ENCODE measurements around the gene PPFIA4.

PPFIA4 gene

DNA sequence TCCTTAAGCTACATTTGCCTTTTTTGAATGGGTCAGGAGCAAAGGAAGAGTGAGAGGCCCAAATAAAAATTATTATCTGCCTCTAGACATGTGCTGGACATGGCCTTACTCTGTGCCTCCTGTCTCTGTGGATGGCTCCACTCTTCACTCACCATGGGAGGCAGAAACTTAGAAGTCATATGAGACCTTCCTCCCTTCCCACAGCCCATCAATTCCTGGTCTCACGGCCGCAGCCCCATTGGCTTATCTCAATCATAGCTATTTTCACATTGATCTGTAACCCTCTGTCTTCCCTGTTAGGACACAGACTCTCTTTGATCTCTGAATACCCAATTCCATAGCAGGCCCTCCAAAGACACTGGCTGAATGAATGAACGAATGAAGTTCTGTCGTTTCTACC, 87.0 kb downstream of the PPFIA4 start:
- Histone ChIP-seq H3K4me1 (ENCODE audit: control insufficient read depth, insufficient read depth, low read length) (peaks cover 2% of the 10 kb centered on the region), H3K27me3 (ENCODE audit: control insufficient read depth, insufficient read depth, low read length) (peaks cover 3% of the 10 kb centered on the region), H3K27ac (ENCODE audit: low read depth, low read length) (no peak overlapping the region), H3K9ac (ENCODE audit: low read length) (no peak overlapping the region), H3K4me3 (ENCODE audit: low read length) (no peak overlapping the region), H3K36me3 (ENCODE audit: control insufficient read depth, insufficient read depth, low read length) (no peaks in the 10 kb centered on the region)

DNA sequence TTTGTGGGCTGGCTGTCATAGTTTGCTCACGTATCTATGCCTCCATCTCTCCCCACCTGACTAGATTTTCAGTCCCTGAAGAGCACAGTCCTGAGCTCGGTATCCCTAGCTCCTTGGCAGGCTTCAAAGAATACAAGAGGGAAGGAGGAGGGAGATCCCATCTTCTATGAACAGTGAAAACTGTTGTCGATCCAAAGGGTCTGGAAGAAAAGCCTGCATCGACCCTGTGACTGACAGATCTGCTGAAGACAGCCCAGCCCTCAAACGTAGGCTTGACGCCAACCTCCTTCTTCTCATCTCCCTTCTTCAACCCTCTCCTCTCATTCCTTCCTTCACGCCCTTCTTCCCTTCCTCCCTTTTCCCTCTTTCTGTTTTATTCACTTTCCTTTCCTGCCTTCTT, 87.9 kb downstream of the PPFIA4 start:
- peaks cover 2% of the 10 kb centered on the region for H3K4me1 ChIP-seq (ENCODE audit: control insufficient read depth, insufficient read depth, low read length)
- peaks cover 7% of the 10 kb centered on the region for H3K27me3 ChIP-seq (ENCODE audit: control insufficient read depth, insufficient read depth, low read length)
- H3K4me3 ChIP-seq (ENCODE audit: low read length), result no peak overlapping the region
- H3K9ac ChIP-seq (ENCODE audit: low read length), result no peak overlapping the region
- H3K27ac ChIP-seq (ENCODE audit: low read depth, low read length), result no peak overlapping the region
- H3K36me3 ChIP-seq (ENCODE audit: control insufficient read depth, insufficient read depth, low read length), result no peaks in the 10 kb centered on the region

DNA sequence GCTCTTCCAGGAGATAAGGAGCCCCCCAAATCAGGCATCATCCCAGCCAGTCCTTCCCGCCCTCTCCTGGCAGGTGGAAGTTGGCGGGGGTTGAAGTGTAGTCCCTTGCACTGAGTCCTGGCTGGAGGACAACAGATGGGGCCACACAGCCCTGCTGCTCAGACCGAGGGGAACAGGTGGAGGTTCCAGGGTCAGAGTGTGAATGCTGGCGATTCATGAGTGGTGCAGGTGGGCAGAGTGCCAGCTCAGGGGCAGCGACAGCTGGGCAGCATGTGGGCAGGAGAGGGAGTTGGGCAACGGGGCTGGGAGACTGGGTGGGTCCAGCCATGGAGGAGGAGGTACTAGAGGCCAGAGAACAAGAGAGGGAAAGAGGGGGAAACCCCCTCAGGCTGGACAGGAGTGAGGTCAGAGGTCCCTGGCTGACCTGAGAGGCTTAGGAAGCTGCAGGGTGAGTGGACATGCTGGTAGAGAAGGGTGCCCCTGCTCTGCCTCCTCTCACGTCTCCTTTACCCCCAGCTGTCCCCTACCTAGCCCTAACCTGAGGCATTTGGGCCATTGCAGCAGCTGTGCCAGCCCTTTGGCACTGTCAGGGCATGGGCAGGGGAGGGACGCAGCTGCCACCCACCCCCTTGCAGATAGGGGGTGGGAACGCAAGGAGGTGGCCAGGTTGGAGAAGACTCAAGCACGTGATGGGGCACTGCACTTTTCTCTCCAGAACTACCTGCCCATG, 90.0 kb downstream of the PPFIA4 start:
- Histone ChIP-seq H3K4me1 (ENCODE audit: control insufficient read depth, insufficient read depth, low read length) (peaks cover 2% of the 10 kb centered on the region), H3K9ac (ENCODE audit: low read length) (no peak overlapping the region), H3K36me3 (ENCODE audit: control insufficient read depth, insufficient read depth, low read length) (no peaks in the 10 kb centered on the region), H3K4me3 (ENCODE audit: low read length) (no peak overlapping the region), H3K27me3 (ENCODE audit: control insufficient read depth, insufficient read depth, low read length) (peaks cover 11% of the 10 kb centered on the region), H3K27ac (ENCODE audit: low read depth, low read length) (no peak overlapping the region)

DNA sequence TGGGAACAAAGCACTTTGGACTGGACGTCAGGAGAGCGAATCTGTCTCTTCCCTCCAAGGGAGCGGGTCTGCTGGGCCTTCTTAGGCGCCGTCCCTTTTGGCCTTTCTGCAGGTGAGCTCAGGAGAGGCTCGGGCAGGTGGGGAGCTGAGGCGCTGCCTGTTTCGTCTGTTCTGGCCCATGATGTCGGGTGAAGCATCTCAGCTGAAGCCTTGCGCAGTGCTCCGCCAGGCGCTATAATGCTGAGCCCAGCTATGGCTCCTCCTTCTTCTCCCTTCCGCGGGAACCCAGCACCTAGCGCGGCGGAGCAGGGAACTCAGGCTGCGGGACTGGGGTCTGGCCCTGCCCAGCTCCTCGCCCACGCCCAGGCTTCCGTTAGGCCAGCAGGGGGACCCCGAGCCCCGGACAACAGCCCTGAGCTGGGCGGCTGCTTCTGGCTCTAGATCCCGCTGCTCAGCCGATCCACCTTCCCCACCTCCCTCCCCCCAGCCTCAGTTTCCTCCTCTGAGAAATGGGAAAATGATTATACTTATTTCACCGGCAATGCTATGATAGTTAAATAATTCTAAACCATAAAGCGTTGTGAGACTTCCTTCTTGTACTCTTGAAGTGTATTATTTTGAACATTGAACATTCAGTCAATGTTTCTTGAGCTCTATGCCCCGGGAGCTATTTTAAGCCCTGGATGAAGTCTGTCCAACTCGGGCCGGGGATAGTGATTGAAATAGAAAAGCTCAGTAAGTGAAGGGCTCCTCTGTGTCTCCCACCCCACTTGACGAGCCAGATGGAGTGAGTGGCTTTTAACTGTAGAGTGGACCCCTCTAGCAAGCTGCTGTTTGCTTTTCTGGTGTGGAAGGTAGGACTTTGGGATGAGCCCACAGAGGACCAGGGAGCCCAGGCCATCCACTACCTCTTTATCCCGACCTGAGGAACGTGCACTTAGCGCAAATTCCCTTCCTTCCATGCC, 91.6 kb downstream of the PPFIA4 start:
- Histone ChIP-seq H3K9ac (ENCODE audit: low read length) (no peak overlapping the region), H3K27ac (ENCODE audit: low read depth, low read length) (no peak overlapping the region), H3K4me3 (ENCODE audit: low read length) (no peak overlapping the region), H3K27me3 (ENCODE audit: control insufficient read depth, insufficient read depth, low read length) (peaks cover 11% of the 10 kb centered on the region), H3K36me3 (ENCODE audit: control insufficient read depth, insufficient read depth, low read length) (no peaks in the 10 kb centered on the region), H3K4me1 (ENCODE audit: control insufficient read depth, insufficient read depth, low read length) (peaks cover 2% of the 10 kb centered on the region)

DNA sequence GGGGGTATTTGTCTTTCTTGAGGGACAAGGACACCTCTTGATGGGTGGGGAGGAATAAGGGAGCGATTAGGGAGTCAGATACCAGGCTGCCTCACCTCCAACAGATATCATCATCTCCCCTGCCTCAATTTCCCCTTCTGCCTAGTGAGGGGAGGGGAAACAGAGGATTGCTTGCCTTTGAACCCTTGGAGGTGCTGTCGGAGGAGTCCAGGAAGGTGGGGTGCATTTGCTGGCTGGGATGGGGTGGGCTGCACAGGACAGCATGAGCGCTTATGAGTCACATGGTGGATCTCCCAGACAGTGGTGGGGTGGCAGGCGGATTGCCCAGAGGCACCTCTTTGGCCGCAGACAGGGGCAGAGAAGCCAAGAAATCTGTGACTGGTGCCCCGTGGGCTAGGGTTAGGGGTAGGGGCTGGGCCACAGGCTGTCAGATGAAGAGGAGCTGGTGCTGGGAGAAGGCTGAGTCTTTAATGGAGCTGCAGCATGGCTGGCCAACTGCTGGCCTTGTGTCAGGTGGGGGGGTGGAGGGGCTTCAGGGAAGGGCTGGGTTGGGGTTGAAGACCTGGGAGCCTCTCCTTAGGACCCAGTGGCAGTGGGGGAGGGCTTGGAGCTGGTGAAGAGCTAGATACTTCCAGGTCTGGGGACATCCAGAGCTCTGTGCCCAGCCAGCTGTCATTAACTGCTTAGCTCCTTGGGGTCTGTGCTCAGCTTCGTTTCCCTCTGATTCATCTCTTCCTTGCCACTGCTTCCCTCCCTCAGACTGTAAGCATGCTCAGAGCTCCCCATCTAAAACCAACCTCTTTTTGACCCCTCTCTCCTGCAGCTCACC, 94.2 kb downstream of the PPFIA4 start:
- no peaks in the 10 kb centered on the region for H3K36me3 ChIP-seq (ENCODE audit: control insufficient read depth, insufficient read depth, low read length)
- peaks cover 2% of the 10 kb centered on the region for H3K4me1 ChIP-seq (ENCODE audit: control insufficient read depth, insufficient read depth, low read length)
- H3K27me3 ChIP-seq (ENCODE audit: control insufficient read depth, insufficient read depth, low read length), result peaks cover 14% of the 10 kb centered on the region
- no peak overlapping the region for H3K27ac ChIP-seq (ENCODE audit: low read depth, low read length)
- no peak overlapping the region for H3K4me3 ChIP-seq (ENCODE audit: low read length)
- no peak overlapping the region for H3K9ac ChIP-seq (ENCODE audit: low read length)

DNA sequence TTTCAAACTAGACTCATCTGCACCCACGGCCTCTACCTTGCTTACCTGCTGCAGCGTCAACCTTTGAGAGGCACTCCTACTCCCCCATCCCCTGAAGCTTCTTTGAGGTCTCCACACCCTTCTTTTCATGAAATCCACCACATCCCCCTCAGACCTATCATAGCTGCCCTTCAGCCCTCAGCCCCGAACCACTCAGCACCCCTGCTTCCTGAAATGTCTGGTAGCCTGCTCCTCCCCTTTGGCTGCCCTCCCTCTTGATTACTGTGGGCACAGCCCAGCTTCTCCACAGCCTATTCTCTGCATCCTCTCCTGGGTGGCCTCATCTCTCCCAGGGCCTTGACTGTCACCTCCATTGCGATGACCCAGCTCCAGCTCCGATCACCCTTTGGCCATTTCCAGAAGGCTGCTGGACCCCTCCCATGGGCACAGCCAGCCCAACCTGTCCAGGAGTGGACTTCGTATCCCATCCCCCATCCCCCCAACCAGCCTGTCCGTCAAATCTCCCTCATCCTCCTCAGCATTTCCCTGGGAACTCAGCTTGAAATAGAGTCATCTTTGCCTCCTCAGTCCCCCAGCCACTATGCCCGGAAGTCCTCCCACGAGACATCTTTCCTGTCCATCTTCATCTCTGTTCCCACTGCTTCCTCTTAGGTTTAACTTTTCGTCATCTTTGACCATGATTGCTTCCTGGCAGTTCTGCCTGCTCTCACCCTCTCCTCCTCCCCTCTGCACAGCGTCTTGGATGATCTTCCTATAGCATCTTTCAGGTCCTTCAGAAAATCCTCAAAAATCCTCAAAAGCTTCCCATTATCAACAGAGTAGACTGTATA, 95.1 kb downstream of the PPFIA4 start:
- no peak overlapping the region for H3K27ac ChIP-seq (ENCODE audit: low read depth, low read length)
- H3K27me3 ChIP-seq (ENCODE audit: control insufficient read depth, insufficient read depth, low read length), result peaks cover 15% of the 10 kb centered on the region
- no peaks in the 10 kb centered on the region for H3K36me3 ChIP-seq (ENCODE audit: control insufficient read depth, insufficient read depth, low read length)
- peaks cover 3% of the 10 kb centered on the region for H3K4me1 ChIP-seq (ENCODE audit: control insufficient read depth, insufficient read depth, low read length)
- H3K4me3 ChIP-seq (ENCODE audit: low read length), result no peak overlapping the region
- H3K9ac ChIP-seq (ENCODE audit: low read length), result no peak overlapping the region

DNA sequence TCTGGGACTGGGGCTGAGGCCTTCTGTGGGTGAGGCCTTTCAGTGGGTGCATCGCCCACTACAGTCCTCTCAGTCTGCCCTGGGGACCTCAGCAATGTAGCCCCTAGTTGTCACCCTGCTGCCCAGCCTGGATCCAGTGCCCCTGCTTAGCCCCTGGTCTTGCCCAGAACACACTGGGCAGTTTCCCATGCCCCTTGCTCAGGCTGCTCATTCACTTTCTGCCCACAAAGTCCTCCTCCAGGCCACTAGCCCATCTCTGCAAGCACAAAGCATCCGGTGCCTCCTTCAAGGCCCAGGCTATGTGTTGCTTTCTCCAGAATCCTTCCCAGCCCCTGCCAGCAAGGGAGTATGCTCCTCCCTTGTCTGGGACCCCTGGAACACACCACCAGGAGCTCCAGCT, 95.9 kb downstream of the PPFIA4 start:
- no peaks in the 10 kb centered on the region for H3K36me3 ChIP-seq (ENCODE audit: control insufficient read depth, insufficient read depth, low read length)
- H3K9ac ChIP-seq (ENCODE audit: low read length), result no peak overlapping the region
- H3K27me3 ChIP-seq (ENCODE audit: control insufficient read depth, insufficient read depth, low read length), result peaks cover 18% of the 10 kb centered on the region
- H3K27ac ChIP-seq (ENCODE audit: low read depth, low read length), result no peak overlapping the region
- H3K4me3 ChIP-seq (ENCODE audit: low read length), result no peak overlapping the region
- peaks cover 8% of the 10 kb centered on the region for H3K4me1 ChIP-seq (ENCODE audit: control insufficient read depth, insufficient read depth, low read length)

DNA sequence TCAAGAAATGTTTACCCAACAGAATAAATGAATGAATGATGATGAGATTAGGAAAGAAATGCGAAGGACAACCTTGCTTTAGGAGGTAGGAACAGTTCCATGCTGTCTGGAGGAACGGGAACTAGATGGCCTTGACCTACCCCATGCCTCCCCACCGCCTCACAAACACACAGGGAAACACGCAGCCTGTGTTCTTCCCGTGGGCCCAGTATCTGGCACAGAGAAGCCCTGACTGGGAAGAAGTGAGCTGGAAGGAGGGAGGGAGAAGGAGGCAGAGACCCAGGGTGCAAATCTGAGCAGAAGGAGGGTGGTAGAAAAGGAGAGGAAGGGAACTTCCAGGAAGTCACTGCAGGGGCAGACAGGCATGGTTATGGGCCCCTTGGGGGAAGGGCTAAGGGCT, 97.7 kb downstream of the PPFIA4 start:
- Histone ChIP-seq H3K36me3 (ENCODE audit: control insufficient read depth, insufficient read depth, low read length) (no peaks in the 10 kb centered on the region), H3K4me1 (ENCODE audit: control insufficient read depth, insufficient read depth, low read length) (peaks cover 12% of the 10 kb centered on the region), H3K27ac (ENCODE audit: low read depth, low read length) (no peak overlapping the region), H3K4me3 (ENCODE audit: low read length) (no peak overlapping the region), H3K27me3 (ENCODE audit: control insufficient read depth, insufficient read depth, low read length) (peaks cover 14% of the 10 kb centered on the region), H3K9ac (ENCODE audit: low read length) (no peak overlapping the region)

DNA sequence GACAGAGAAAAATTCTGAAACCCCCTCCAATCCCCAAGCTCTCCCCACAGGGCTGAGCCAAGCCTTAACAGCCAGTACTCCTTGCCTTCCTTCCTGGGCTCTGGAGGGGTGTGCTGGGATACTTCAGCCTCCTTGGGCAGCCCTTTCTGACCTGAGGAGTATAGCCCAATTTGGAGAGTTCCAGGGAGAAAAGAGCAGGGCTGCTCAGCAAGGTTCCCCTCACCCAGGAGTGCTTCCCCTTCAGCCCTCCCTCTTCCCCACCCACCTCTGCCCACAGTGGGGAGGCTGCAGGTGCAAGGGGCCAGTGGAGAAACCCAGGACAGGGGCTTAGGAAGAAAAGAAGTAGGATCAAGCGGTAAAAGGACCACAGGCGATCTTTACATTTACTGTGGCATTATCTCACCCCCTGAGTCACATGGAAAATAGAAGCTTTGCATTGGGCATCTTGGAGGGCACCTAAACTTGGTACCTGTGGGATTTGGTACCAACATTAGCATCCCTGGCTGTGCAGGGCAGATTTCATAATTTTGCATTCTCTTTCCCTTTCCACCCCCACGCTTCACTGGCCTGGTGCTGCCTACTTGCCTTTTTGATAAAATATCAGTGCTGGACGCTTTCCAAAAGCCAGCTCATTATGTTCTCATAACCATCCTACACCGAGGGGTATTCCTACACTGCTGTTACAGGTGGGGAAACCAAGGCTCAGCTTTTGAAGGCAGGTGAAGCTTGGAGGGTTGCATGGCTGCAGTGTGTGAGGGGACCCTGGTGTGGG, 98.4 kb downstream of the PPFIA4 start:
- Histone ChIP-seq H3K27me3 (ENCODE audit: control insufficient read depth, insufficient read depth, low read length) (peaks cover 14% of the 10 kb centered on the region), H3K27ac (ENCODE audit: low read depth, low read length) (no peak overlapping the region)

DNA sequence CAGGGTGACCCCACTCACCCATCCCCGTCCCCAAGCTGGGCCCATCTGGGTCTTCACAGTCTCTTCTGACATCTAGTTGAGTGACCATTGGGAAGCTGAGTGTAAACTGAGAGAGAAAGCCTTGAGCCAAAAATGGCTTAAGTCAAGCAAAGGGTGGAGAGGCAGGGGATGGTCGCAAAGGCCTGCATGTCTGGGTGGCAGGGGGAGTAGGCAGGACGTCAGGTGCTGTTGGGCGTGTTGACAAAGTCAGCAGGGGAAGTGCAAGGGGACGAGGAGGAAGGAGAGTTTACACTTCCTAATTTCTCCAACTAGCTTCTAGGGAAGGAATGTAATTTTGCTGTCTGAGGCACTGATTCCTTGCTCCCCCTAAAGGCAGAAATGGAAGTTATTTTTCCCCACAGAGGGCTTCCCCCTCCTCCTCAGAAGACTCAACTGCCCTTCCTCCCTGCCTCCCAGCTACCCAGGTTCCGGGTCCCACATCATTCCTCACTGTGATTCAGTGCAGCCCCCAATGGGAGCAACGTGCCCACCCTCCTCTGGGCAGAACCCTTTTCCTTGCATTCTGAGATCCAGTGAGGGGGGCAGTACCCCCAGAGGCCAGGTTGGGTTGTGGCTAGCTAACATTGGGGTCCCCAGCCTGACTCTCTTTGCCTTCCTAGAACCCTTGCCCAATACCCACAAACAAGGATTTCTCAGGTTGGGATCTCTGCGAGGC, 100.0 kb downstream of the PPFIA4 start:
- no peaks in the 10 kb centered on the region for H3K36me3 ChIP-seq (ENCODE audit: control insufficient read depth, insufficient read depth, low read length)
- H3K4me1 ChIP-seq (ENCODE audit: control insufficient read depth, insufficient read depth, low read length), result peaks cover 12% of the 10 kb centered on the region
- peaks cover 10% of the 10 kb centered on the region for H3K27me3 ChIP-seq (ENCODE audit: control insufficient read depth, insufficient read depth, low read length)
- H3K9ac ChIP-seq (ENCODE audit: low read length), result no peak overlapping the region
- H3K27ac ChIP-seq (ENCODE audit: low read depth, low read length), result no peak overlapping the region
- no peak overlapping the region for H3K4me3 ChIP-seq (ENCODE audit: low read length)

More for the DNA sequence above, 98.4 kb downstream of the PPFIA4 start:
- Histone ChIP-seq H3K36me3 (ENCODE audit: control insufficient read depth, insufficient read depth, low read length) (no peaks in the 10 kb centered on the region), H3K4me1 (ENCODE audit: control insufficient read depth, insufficient read depth, low read length) (peaks cover 12% of the 10 kb centered on the region), H3K9ac (ENCODE audit: low read length) (no peak overlapping the region), H3K4me3 (ENCODE audit: low read length) (no peak overlapping the region)
